Right renal pelvis (tissue), 4 donors: ENCODE data around the gene ZBTB40. TPM values are rescaled to one million over a fixed set of nuclear protein-coding genes. Genes with fewer than 3 reads are reported as not detected.

Source experiments
- DNase-seq, 4 donors: peaks; one replicate each; pipeline ENCODE4 v3.0.0-alpha.2; 2013; ENCODE audit warnings: low read depth in 4 of 4, low spot score in 3 of 4, missing footprints in 1 of 4
- polyA plus RNA-seq, 4 donors: library from polyadenylated mRNA; unstranded; fragments of 120-200 nt; gene quantifications; one replicate each; pipeline ENCODE4 v1.2.1, GENCODE V29; 2013; ENCODE audit not compliant: insufficient read length in 4 of 4

The ZBTB40 gene
- polyA plus RNA-seq, 4 donors: 17.2 to 21.5 (median 20.4) TPM

DNA sequence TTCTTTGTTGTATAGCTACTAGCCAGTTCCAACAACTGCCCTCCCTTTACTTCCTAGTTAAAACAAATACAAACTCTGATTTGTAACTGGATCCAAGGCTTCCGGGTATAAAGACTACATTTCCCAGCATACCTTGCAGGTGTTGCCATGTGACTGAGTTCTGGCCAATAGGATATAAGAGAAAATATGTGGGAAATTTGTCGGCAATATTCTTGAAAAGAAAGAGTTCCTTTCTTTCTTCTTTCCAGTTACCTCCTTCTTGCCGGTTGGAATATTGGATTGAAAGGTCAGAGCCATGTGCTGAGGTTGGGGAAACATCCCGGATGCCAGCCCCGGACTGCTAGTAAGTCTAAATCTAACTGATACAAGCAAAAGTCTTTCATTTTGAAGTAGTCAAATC, 23.0 kb upstream of the ZBTB40 start:
- no peak for DNase-seq

DNA sequence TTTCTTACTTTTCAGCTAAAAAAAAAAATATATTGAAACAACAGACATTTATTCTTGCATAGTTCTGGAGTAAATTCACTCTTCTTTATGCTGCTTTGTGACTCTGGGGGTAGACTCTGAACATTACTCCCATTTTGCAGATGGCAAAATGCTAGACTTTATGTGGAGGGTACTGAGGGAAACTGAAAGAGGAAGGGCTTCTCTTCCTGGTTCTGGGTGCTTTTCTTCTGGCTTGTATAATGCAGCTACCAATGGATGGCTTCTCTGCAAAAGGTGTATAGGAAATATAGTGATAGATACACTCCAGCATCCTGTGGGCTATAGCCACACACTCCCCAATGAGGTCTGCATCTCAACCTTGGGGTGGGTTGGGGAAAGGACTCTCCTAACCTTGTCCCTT, 19.7 kb upstream of the ZBTB40 start:
- no peak for DNase-seq

DNA sequence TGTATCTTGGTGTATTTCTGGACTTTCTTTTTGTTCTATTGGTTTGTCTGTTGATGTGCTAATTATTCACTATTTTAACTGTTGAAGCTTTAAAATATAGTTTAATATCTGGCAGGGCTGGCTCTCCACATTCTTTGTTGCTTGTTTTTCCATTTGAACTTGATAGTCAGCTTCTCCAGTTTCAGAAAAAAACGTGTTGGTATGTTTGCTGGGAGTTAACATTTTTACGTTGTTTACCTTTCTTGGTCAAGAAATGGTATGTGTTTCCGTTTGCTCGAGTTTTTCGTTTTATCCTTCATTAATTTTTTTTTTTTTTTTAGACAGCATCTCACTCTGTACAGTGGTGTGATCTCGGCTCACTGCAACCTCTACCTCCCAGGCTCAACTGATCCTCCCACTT, 16.9 kb upstream of the ZBTB40 start:
- DNase-seq: no peak

DNA sequence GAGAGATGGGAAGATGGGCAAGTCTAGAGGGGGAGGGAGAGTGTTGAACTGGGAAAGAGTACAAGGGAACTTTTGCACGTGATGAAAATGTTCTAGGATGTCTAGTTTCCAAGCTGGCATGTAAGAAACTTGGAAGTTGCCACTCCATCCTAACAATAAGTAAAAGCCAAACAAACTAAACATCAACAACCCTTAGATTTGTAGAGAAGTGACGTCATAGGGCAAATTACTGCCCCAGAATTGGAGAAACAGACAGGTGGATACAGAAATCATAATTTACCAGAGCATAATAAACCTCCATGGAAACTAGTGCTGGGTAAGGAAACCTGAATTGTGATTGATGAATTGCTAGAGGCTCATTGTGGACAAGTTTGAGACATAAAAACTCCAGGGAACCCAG, 14.7 kb upstream of the ZBTB40 start:
- no peak for DNase-seq

DNA sequence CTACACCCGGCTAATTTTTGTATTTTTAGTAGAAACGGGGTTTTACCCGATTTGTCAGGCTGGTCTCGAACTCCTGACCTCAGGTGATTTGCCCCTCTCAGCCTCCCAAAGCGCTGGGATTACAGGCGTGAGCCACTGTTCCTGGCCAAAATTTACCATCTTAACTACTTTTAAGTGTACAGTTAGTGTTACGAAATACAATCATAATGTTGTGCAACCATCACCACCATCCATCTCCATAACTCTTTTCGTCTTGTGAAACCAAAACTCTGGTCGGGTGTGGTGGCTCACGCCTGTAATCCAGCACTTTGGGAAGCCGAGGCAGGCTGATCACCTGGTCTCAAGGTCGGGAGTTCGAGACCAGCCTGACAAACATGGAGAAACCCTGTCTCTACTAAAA, 14.1 kb upstream of the ZBTB40 start:
- no peak for DNase-seq

DNA sequence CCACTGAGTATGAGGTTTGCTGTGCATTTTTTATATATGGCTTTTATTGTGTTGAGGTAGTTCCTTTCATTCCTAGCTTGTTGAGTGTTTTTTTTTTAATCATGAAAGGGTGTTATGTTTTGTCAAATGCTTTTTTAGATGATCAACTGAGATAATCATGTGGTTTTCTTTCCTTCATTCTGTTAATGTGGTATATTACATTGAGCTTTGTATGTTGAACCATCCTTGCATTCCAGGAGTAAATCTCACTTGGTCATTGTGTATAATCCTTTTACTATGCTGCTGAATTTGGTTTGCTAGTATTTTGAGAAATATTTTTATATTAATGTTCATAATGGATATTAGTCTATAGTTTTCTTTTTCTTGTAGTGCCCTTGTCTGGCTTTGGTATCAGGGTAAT, 11.1 kb upstream of the ZBTB40 start:
- DNase-seq: no peak

DNA sequence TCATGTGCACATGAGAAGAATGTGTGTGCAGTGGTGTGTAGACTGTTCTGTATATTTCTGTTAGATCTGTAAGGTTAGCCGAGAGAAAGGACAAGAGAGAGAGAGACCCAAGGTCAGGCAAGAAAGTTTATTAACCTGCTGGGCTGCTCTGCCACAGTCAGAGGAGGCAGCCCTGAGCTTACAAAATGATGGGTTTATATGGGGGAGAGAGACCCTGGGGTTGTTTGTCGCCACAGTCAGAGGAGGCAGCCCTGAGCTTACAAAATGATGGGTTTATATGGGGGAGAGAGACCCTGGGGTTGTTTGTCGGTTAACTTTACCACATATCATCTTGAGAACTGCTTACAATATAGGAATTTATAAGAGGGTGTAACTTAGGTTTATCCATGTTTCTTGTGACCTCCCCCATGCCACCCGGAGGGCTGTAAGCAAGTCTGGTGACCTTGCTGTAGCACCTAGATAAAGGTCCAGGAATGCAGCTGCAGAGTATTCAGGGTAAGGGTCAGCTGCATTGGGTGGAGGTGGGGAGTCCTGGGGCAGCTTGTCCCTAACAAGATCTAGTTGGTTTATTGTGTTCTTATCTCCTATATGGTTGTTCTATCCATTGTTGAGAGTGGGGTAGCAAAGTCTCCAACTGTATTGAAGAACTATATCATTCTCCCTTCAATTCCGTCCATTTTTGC, 9.3 kb upstream of the ZBTB40 start:
- DNase-seq: no peak

DNA sequence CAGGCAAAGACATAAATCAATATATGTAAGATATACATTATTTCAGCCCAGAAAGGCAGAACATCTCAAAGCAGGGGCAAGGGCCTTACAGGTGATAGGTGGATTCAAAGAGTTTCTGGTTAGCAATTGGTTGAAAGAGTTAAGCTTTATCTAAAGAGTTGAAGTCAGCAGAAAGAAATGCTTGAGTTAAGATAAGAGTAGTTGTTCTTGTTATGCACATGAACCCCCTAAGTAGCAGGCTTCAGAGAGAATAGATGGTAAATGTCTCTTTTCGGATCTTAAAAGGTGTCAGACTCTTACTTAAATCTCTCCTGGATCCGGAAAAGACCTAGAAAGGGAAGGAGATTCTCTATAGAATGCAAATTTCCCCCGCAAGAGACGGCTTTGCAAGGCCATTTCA, 8.3 kb upstream of the ZBTB40 start:
- no peak for DNase-seq

DNA sequence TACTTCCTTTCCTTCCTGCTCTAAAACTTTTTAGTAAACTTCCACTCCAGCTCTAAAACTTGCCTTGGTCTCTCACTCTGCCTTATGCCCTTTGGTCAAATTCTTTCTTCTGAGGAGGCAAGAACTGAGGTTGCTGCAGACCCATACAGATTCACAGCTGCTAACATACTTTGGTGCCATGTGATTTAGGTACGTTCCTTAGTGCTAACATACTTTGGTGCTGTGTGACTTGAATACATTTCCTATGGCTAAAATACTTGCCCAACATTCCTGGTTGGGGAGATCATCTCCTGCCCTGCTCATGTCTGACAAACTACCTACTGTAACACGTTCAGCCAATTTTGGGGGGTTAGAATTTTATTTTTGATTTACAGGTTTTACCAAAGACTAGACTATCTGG, 6.8 kb upstream of the ZBTB40 start:
- no peak for DNase-seq

DNA sequence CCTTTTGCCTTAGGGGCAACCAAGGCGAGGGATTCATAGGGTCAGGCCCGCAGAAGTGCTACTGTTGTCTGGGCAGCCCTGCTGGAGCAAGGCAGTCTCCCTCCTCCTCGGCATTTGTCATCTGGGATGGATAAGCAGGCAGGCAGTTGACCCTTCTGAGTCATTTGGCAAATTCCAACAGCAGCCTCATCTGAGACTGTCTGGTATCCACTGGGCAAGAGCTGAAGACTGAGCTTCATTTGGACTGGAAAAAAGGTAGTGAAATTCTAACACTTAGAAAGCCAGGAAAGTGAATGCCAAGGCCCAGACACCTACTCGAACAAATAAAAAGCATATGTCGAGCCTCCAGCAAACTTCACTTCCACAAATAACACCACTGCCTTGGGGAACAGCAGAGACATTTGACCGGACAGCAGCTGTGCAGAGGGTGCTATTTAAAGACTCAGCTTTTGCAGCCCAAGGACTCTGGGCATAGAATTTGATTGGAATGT, 4.0 kb upstream of the ZBTB40 start:
- DNase-seq: no peak

DNA sequence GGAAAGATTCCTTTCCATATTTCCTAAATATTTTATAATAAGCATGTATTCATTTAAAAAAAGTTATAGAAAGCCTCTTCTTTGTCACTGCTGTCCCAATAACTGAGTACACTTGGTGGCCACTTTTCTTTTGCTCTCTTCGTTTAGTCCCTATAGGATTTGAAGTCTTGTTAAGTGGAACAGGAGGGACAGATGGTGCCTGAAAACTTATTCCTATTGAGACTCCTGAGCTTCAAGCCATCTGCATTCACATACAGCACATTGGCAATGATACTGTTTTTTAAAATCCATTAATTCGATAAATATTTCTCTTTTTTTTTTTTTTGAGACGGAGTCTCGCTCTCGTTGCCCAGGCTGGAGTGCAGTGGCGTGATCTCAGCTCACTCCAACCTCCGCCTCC, 2.0 kb upstream of the ZBTB40 start:
- DNase-seq: no peak

DNA sequence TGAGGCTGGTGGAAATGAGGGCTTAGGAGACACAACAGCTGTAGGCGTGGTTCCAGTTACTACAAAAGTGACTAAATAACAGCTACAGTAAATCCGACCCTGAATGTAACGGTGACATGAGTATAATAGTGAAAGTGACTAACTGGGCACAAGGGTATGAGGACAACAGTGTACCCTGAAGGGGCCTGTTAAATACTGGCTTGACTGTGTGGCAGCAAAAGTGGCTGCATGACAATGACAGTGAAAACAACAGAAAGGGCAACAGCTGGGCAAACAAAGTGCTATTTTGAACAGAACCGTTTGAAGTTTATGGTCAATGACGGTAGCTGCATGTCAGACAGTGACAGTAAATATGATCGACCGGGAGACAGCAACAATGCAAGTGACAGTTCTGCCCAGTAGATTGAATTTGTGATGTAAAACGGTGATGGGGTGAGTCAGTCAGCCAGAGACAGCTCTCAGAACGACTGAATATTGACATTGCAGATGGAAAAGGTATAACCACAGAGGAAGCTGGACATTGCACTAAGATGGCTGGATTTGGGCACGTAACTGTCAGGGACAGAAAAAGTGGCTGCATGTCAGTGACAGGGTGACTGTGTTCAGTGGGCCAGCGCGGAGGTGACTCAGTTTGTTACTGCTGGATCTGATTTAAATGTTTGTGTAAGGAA, 1.2 kb upstream of the ZBTB40 start:
- DNase-seq: no peak

DNA sequence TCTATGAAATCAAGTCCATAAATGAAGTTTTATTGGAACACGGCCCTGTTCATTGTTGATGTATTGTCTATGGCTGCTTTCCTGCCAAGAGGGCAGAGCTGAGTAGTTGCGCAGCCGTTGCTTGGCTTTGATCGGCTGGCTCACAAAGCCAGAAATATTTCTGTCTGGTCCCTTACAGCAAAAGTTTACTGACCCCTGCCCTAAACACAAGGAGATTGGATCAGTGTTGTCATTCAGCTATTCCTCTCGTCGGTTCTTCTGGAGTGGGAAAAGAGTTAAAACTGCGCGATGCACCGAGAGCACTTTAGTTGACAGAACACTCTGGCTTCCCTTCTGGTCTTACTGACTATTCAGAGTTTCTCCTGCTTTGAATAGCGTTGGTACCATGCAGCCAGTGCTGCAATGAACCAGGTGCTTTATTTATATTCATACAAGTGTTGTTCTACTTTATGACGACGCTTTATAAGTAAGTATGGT, 868 bp downstream of the ZBTB40 start:
- peak in 1 of 4 donors; percentile 52 for DNase-seq

DNA sequence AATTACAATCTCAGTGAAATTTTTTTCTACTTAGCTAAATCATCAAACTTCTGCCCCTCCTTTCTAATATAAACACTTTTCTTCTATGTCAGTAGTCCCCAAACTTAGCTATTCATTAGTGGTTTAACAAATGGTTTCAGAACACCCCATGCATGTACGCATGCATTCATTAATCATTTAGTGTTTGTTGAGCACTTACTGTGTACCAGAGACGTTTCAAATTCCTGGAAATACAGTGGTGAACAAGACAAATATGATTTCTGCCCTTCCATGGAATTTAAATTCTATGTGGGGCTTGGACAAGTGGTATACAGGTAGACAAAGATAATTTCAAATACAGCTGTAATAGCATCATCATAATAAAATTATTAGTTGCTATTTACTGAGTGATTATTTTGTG, 1.5 kb downstream of the ZBTB40 start:
- no peak for DNase-seq

DNA sequence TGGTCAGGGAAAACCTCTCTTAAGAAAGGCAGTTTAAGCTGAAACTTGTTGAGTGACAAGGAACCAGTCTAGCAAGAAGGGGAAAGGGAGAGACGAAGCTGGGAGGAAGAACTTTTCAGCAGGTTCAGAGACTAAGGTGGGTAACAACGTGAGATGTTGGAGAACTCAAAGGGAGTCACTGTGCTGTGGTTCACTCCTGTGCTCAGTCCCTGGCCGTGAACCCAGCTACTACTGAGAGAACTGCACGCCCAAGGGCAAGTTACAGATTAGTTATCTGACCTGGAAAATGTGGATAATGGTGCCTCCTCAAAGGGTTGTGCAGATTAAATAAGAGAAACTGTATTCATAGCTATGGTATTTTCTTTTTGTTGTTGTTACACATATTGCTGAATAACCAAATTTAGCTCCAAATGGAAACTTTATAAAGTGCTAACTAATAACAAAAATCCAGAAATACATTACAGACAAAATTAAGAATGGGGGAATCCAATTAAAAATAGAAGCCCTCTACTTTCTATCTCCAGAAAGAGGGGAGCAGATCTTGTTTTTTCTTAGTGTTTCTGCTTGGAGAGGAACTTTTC, 2.9 kb downstream of the ZBTB40 start:
- DNase-seq: no peak

DNA sequence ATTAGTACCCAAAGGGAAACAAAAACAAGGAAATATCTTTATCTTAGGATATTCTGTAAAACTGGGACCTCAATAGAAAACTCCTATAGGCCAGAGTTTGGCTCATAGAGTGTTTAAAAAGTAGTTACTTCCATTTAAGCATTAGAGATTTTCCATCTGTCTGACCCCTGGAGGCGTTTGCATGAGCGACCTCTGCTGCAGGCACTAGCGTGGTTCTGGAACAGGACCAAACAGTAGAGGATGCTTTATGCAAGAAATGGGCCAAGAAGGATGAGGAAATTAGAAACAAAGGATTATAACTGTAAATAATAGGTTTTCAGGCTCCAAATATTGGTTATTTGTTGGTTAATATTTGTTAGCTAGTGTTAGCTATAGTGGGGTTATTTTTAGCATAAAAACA, 5.7 kb downstream of the ZBTB40 start:
- DNase-seq: peak in 3 of 4 donors; percentile 43 to 49 (median 45)

DNA sequence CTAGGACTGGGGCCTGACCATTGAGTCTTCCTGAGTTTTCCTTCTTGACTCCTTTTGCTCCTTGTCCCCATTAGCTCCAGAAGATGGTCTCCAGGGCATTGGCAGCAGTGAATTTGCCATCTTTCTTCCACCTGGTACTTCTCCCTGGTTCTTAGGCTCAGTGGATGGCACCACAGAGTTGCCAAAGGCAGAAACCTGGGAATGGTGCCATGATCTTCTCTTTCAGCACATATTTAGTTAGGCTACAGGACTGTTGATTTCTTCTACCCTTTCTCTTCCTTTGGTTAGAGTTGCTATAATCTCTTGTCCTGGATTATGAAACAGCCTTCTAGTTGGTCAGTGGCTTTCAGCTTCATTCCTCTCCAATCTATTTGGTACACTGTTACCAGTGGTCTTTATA, 6.2 kb downstream of the ZBTB40 start:
- no peak for DNase-seq

DNA sequence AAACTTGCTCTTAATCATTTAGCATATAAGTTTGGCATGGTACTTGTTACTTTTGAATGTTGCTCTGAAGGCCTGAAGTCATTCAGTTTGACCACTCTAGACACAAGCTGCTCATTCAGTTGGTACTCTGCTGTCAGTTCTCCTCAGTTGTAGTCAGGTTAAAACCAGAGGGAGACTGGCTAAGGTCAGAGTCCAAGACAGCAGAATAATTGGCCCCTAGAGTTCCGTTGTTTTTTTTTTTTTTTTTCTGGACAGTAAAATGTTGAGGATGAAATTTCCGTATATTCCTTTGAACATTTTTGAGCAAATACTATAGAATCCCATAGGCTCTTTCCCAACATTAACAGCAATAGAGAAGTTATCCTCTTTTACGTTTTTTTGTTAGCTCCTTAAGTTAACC, 9.4 kb downstream of the ZBTB40 start:
- no peak for DNase-seq

DNA sequence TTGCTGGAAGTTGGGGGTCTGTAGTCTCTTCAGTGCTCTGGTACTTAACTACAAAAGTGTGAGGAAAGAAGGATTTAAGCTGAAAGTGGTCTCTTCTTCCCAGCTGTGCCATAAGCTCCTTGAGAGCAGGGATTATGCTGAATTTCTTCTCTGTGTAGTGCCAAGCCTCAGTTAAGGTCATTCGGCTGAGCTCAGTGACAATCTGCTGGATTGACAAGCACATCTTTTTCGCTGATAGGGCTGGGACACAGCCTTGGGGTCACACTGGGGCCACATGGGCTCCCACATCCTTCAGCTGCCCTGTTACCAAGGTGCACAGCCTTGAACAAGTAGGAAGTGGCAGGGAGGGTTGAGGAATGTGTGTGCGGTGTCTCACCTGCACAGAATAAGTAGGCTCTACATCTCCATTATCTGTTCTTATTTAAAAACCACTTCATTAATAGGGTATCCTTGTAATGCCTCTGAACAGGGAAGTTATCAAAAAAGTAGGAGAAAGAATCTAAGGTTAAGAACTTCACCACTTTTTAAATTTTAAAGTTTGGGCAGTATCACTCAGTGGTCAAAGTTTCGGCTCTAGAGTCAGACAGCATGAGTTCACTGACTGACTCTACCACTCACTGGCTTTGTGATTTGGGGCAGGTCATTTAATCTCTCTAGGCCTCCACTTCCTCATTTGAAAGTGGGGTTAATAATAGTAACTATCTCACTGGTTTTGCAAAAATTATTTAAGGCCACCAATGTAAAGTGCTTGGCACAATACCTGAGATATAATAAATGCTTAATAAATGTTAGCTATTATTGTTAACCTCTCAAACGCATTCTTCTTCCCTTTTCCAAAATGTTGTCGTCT, 10.3 kb downstream of the ZBTB40 start:
- DNase-seq: no peak

DNA sequence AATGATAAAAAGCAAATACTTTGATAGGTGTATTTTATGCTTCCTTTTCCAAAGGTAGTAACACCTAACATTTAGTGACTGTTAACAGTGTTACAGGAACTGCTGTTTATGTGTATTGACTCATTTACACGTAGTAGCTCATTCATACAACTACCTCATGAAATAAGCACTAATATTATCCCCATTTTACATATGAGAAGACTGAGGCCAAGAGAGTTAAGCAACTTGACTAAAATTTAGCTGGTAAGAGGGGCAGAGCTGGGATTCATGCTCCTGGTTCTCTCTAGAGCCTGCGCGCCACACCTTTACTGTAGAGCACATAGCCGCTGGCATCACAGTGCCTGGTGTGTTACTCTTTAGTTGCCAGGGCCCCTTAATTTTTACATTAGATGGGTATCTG, 11.3 kb downstream of the ZBTB40 start:
- no peak for DNase-seq

DNA sequence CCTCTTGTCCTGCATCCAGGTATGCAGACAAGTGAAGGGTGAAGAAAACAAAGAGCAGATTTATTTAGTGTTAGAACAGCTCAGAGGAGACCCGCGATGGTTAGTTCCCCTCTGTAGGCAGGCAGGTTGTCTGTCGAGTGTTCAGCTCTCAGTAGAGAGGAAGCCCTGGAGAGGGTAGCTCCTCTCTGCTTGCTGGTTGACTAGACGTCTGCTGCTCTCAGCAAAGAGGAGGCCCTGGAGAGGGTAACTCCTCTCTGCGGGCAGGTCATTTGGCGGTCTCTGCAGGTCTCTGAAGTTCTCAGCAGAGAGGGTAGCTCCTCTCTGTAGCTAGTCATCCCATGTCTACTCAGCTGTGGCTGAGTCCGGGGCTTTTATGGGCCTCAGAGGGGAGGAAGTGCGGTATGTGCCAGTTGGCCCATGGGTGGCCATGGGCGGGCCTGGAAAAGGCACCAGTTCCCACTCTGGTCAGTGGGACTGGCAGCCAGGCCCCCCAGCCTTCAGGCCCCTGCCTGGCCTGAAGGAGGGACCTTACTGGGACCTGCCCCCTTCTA, 13.4 kb downstream of the ZBTB40 start:
- no peak for DNase-seq
